Measurements from ENCODE around the gene PALM. TPM values are rescaled to one million over a fixed set of nuclear protein-coding genes. Genes with fewer than 3 reads are reported as not detected.

The PALM gene
- polyA plus RNA-seq, 6 donors from 2014 or later = 0.35 TPM; not detected in 5

DNA sequence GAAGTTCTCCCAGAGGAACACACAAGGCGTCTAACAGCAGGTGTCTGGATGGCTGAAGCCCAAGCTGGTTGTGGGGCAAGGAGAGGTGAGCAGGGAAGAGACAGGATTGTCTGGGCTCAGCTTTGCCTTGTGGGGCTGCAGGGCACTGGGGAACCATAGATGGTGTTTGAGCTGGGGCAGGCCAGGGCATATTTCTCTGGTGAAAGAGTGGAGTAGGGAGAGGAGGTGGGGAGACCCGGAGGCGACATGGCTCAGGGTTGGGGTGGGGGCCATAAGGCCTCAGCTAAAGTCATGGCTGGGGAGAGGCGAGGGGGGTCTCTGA is 5.4 kb upstream of the PALM start:
- no peak overlapping the region for H3K27ac Mint-ChIP-seq
- DNase-seq (no peak), ATAC-seq (ENCODE audit: low read depth in 2 of 2) (no peak)
- H3K9me3 Mint-ChIP-seq = peaks cover 0 to 9% (median 3%) of the 10 kb centered on the region in 7 donors
- peaks cover 15 to 52% (median 33%) of the 10 kb centered on the region in 3 donors for H3K27me3 Mint-ChIP-seq
- H3K4me3 Mint-ChIP-seq = peak overlapping the region in 5 of 8 donors; percentile 36 to 79 (median 54)
- H3K36me3 Mint-ChIP-seq = peaks cover 0 to 10% of the 10 kb centered on the region in 2 donors
- H3K4me1 Mint-ChIP-seq = peaks cover 9 to 17% (median 11%) of the 10 kb centered on the region in 3 donors

DNA sequence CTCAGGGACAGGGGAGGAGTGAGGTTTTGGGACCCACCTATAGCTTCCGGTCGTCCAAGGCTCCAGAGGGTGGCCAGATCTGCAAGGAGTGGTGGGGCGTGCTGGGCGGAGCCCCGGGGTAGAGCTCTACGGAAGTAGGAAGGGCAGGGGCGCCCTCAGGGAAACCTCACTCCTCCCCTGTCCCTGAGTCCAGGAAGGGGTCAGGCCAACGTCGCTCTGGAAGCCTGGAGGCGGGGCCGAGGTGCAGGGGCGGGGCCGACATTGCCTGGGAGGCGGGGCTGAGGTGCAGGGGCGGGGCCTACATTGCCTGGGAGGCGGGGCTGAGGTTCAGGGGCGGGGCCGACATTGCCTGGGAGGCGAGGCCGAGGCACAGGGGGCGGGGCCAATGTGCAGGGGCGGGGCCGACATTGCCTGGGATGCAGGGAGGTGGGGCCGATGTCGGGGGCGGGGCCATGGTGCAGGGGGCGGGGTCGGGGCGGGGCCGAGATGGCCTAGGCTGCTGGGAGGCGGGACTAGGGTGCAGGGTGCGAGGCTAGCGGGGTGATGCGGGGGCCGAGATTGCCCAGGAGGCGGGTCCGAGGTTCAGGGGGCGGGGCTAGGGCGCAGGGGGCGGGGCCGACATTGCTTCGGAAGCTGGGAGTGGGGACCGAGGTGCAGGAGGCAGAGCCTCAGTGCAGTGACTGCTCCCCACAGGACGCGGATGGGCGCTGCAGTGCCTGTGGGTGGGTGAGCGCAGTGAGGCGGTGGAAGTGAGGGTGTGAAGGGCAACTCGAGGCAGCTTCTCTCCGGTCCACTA is 4.9 kb upstream of the PALM start:
- Mint-ChIP-seq H3K27ac (no peak overlapping the region), H3K36me3 (peaks cover 0 to 10% of the 10 kb centered on the region in 2 donors), H3K9me3 (peaks cover 0 to 9% (median 3%) of the 10 kb centered on the region in 7 donors), H3K4me3 (peak overlapping the region in 5 of 8 donors; percentile 36 to 79 (median 54)), H3K4me1 (peaks cover 9 to 17% (median 11%) of the 10 kb centered on the region in 3 donors), H3K27me3 (peaks cover 15 to 46% (median 30%) of the 10 kb centered on the region in 3 donors)
- peak; percentile 63 to 65 for ATAC-seq (ENCODE audit: low read depth in 2 of 2)
- DNase-seq = peak; percentile 20

- H3K9me3 Mint-ChIP-seq = peaks cover 0 to 9% (median 3%) of the 10 kb centered on the region in 7 donors
- peaks cover 15 to 45% (median 30%) of the 10 kb centered on the region in 3 donors for H3K27me3 Mint-ChIP-seq
- H3K27ac Mint-ChIP-seq = no peak overlapping the region
- no peak for ATAC-seq (ENCODE audit: low read depth in 2 of 2)
- H3K4me3 Mint-ChIP-seq = peak overlapping the region in 2 of 8 donors; percentile 12 to 69
- no peak for DNase-seq
- H3K4me1 Mint-ChIP-seq = peaks cover 9 to 17% (median 11%) of the 10 kb centered on the region in 3 donors
- peaks cover 0 to 10% of the 10 kb centered on the region in 2 donors for H3K36me3 Mint-ChIP-seq
Observed at GRCh38 chr19:704447-704741, 4.3 kb upstream of the PALM start.

DNA sequence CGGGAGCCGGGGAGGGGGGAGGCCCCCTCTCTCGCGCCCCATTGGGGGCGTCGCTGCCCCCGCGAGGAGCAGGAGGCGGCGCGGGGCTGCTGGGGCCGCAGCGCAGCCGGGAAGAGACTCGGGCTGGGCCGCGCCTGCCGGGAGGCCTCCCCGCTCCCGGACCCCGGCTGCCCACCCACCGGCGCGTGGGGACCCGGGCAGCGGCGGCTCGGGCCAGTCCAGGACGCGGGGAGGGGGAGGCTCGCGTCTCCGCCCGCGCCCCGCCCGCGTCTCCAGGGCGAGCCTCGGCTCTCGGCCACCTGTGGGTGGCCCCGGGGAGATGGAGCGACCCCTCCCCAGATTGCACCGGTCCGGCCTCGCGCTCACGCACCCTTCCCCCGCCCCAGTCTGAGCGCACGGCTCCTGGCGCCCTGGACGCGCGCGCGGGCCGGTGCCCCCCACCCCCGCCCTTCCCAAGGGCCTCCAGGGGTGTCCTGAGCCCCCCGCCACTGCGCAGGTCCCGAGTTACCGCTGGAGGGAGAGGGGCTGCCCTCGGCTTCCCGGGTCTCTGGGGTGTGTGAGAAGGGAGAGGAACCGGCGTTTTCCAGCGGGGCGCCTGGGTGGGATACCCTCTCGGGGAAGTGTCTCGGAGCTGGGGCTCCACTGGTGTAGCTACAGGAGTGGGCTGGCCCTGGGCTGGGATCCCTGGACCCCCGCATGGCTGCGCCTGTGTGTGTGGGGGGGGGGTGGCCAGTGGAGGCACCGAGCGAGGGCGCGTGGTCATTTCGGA is 645 bp downstream of the PALM start:
- H3K36me3 Mint-ChIP-seq = no peaks in the 10 kb centered on the region
- DNase-seq = no peak

DNA sequence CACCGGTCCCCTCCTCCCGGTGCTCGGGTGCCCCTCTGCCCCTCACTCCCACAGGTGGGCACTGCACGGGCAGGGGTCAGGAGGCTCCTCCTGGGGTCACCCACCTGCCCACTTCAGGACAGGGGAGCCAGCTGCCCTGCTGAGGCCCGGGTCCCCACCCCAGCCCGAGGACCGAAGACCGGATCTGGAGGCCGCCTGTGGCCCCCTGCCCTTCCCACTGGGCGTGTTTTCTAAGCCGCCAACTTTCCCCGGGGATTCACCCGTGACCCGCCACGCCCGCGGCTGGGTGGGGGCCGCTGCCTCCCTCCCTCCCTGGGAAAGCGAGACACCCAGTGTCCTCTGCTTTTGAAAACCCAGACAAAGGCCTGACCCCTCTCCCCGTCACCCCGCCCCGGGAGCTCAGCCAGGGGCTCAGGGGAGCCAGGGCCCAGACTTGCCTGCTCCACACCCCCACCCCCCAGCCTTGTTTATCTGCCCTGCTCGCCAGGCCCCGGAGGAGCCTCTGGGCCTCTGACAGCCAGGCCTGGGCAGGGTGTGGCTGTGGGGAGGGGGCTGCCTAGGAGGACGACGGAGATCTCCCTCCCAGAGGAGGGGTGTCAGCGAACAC is 1.3 kb downstream of the PALM start:
- H3K9me3 Mint-ChIP-seq = peaks cover 0 to 5% (median 3%) of the 10 kb centered on the region in 7 donors
- peaks cover 11 to 40% (median 14%) of the 10 kb centered on the region in 3 donors for H3K27me3 Mint-ChIP-seq
- no peak overlapping the region for H3K27ac Mint-ChIP-seq
- ATAC-seq (ENCODE audit: low read depth in 2 of 2) (no peak), DNase-seq (no peak)
- peaks cover 0 to under 1% of the 10 kb centered on the region in 2 donors for H3K36me3 Mint-ChIP-seq
- no peaks in the 10 kb centered on the region for H3K4me1 Mint-ChIP-seq
- H3K4me3 Mint-ChIP-seq = peak overlapping the region in 1 of 8 donors; percentile 20

More for the DNA sequence above, 645 bp downstream of the PALM start:
- Mint-ChIP-seq H3K4me1 (peaks cover 0 to 3% (median 0%) of the 10 kb centered on the region in 3 donors), H3K9me3 (peaks cover 0 to 5% (median 3%) of the 10 kb centered on the region in 7 donors), H3K27me3 (peaks cover 11 to 40% (median 13%) of the 10 kb centered on the region in 3 donors), H3K4me3 (no peak overlapping the region), H3K27ac (no peak overlapping the region)
- ATAC-seq (ENCODE audit: low read depth in 2 of 2) = no peak

DNA sequence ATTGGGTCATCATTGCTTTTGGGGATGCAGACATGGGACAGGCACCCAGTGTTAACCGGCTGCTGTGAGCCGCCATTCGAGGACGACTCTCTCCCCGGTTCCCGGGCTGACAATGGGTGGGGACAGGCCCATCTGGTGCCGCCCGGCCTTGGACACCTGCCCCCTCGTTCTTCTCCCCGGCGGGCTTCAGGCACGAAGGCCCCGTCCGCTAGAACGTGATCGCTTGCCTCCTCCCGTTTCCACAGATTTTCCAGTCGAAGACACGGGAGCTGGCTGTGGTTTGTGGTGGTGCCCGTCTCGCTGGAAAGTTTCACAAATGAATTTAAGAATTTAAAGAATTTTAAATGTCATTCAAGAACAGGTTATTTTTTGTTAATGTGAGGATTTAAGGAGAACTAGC is 2.0 kb downstream of the PALM start:
- Mint-ChIP-seq H3K4me3 (peak overlapping the region in 1 of 8 donors; percentile 20), H3K4me1 (no peaks in the 10 kb centered on the region), H3K27ac (no peak overlapping the region), H3K36me3 (peaks cover 5 to 7% of the 10 kb centered on the region in 2 donors), H3K27me3 (peaks cover 13 to 41% (median 21%) of the 10 kb centered on the region in 3 donors), H3K9me3 (peaks cover 3 to 12% (median 6%) of the 10 kb centered on the region in 7 donors)
- DNase-seq = no peak
- no peak for ATAC-seq (ENCODE audit: low read depth in 2 of 2)

DNA sequence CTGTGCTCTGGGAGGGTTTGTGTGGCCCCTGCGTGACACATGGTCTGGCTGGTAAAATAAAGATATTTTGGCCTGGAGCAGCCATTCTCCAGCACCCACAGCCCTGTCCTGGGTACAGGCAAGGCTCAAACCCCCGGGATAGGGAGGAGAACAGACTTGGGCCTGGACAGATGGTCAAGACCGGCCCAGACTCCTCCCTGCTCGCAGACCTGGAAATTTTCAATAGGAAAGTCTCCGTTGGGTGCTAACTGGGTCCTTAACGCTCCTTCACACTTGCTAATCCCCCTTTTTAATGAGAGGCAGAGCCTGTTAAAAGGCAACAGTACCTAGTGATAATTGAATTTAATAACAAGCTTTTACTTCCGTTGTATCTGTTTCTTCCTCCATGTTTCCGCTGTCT is 2.5 kb downstream of the PALM start:
- Mint-ChIP-seq H3K4me3 (peak overlapping the region in 1 of 8 donors; percentile 1), H3K4me1 (no peaks in the 10 kb centered on the region), H3K9me3 (peaks cover 3 to 14% (median 7%) of the 10 kb centered on the region in 7 donors), H3K27me3 (peaks cover 15 to 44% (median 25%) of the 10 kb centered on the region in 3 donors), H3K27ac (no peak overlapping the region), H3K36me3 (peaks cover 7 to 11% of the 10 kb centered on the region in 2 donors)
- no peak for ATAC-seq (ENCODE audit: low read depth in 2 of 2)
- no peak for DNase-seq

GRCh38 chr19:715347-715746 is 6.6 kb downstream of the PALM start:
- Mint-ChIP-seq H3K36me3 (peaks cover 7 to 11% of the 10 kb centered on the region in 2 donors), H3K9me3 (peaks cover 0 to 9% (median 6%) of the 10 kb centered on the region in 7 donors), H3K27ac (peak overlapping the region in 2 of 6 donors; percentile 79 to 91), H3K27me3 (peaks cover 10 to 49% (median 31%) of the 10 kb centered on the region in 3 donors), H3K4me1 (peaks cover 0 to 8% (median 0%) of the 10 kb centered on the region in 3 donors), H3K4me3 (no peak overlapping the region)
- DNase-seq = no peak
- ATAC-seq (ENCODE audit: low read depth in 2 of 2) = no peak

DNA sequence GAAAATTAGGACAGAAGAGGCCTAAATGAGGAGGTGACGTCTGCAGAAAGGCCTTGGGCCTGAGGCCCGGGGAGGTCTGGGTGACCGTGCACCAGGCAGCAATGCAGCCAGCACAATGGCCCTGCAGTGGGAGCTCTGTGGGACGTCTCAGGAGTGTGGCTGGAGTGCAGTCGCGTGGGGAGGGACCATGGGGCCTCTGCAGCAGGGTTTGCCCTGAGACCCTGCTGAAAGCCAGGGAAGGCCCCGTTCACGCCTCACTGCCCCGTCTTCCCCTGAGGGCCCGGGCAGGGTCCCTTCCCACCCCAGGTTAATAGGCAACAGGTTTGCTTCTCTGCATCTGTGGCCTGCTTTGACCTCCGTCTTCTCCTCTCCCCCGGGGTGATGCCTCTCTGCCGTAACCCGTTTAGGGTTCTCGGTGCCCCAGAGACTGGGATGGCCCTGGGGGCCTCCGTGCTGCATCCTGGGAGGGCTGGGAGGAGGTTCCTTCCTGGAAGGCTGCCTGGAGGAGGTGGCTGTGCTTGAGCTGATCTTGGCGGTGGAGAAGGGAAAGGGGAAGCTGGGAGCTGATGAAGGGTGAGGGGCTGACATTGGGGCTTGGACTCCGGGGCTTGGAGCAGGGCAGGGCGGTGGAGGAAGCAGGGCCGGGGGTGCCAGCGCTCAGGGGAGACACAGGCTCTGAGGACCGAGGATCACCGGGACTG is 9.7 kb downstream of the PALM start:
- H3K27ac Mint-ChIP-seq = peak overlapping the region in 1 of 6 donors; percentile 24
- H3K4me1 Mint-ChIP-seq = peaks cover 7 to 15% (median 8%) of the 10 kb centered on the region in 3 donors
- peaks cover 0 to 9% (median 6%) of the 10 kb centered on the region in 7 donors for H3K9me3 Mint-ChIP-seq

DNA sequence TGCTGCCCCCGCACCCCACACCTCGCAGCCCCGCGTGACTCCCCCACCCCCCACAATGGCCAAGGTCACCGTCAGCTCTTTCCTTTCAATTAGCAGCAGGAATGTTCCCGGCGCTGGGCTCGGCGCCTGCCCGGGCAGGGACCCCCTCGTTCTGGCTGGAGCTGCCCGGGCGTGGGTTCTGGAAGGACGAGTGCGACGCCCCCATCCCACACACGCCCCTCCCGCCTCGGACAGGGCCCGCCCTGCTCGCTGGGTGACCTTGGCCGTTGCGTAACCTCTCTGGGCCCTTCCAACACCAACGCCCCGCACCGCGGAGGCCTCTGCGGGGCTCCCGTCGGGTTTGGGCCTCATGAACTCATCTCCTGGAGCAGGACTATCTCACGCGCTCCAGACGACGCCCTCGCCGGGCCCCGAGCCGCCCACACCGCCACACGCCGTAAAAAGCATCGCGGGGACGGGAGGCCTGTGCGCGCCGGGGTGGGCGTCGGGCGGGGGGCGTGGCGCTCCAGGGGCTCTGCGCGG is 10.3 kb downstream of the PALM start:
- Mint-ChIP-seq H3K4me1 (peaks cover 7 to 15% (median 8%) of the 10 kb centered on the region in 3 donors), H3K9me3 (peaks cover 0 to 9% (median 6%) of the 10 kb centered on the region in 7 donors), H3K36me3 (peaks cover 7 to 11% of the 10 kb centered on the region in 2 donors), H3K27ac (no peak overlapping the region), H3K4me3 (no peak overlapping the region), H3K27me3 (peaks cover 4 to 42% (median 31%) of the 10 kb centered on the region in 3 donors)
- DNase-seq (no peak), ATAC-seq (ENCODE audit: low read depth in 2 of 2) (no peak)

More for the DNA sequence above, 9.7 kb downstream of the PALM start:
- DNase-seq (no peak), ATAC-seq (ENCODE audit: low read depth in 2 of 2) (no peak)
- Mint-ChIP-seq H3K27me3 (peaks cover 4 to 42% (median 31%) of the 10 kb centered on the region in 3 donors), H3K36me3 (peaks cover 7 to 11% of the 10 kb centered on the region in 2 donors), H3K4me3 (peak overlapping the region in 1 of 8 donors; percentile 74)

GRCh38 chr19:719636-720344 is 11.1 kb downstream of the PALM start:
- Mint-ChIP-seq H3K36me3 (peaks cover 7 to 11% of the 10 kb centered on the region in 2 donors), H3K9me3 (peaks cover 0 to 9% (median 6%) of the 10 kb centered on the region in 7 donors), H3K4me3 (no peak overlapping the region), H3K27ac (no peak overlapping the region), H3K27me3 (peaks cover 4 to 42% (median 31%) of the 10 kb centered on the region in 3 donors), H3K4me1 (peaks cover 7 to 15% (median 8%) of the 10 kb centered on the region in 3 donors)
- DNase-seq = no peak
- ATAC-seq (ENCODE audit: low read depth in 2 of 2) = peak; percentile 32 to 49
